ENCODE data around the gene B3GAT3. TPM values are rescaled to one million over a fixed set of nuclear protein-coding genes. Genes with fewer than 3 reads are reported as not detected.
A peak's percentile ranks its signal among the peaks of the same experiment; 100 is the strongest.
"Not testable (repeated sequence)": the region's sequence is repeated elsewhere in the genome, so short reads cannot be mapped to it uniquely, and the experiment has no call there.

B3GAT3 gene
- polyA plus RNA-seq, 5 donors, result 17.4 to 39.9 (median 26.4) TPM

DNA sequence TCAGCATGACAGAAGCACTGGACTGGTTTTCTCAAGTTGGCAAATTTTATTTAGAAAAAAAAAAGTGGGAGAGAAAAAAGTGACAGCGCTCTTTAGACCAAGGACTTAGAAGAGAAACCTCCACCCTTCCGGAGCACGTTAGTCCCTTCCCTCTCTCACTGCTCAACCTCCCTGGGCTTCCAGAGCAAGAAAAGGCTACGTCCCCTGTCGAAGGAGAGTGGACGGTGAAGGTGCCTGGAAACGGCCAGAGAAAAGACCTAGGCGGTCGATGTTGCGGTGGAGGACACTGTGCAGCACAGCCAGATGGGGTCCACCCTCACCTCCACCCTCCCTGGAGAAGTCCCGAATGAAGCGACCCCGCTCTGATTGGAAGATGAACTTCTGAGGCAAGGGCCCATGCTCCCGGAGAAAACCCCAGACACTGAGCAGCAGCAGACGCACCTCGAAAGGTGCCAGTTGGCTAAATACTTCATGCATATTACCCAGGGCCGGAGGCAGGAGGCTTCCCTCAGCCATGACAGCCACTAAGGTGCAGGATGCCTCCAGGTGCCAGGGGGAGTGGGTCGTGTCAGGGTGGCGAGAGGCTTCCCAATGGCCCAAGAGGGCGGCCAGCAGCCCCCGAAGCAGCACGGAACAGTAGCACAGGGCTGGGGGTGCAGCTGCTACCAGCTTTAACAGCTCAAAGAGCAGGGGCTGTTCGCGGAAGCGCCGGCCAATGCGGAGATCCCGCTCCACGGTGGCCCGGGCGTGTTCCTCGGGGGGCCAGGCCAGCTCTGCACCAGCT, 25.2 kb upstream of the B3GAT3 start:
- no peak for DNase-seq

DNA sequence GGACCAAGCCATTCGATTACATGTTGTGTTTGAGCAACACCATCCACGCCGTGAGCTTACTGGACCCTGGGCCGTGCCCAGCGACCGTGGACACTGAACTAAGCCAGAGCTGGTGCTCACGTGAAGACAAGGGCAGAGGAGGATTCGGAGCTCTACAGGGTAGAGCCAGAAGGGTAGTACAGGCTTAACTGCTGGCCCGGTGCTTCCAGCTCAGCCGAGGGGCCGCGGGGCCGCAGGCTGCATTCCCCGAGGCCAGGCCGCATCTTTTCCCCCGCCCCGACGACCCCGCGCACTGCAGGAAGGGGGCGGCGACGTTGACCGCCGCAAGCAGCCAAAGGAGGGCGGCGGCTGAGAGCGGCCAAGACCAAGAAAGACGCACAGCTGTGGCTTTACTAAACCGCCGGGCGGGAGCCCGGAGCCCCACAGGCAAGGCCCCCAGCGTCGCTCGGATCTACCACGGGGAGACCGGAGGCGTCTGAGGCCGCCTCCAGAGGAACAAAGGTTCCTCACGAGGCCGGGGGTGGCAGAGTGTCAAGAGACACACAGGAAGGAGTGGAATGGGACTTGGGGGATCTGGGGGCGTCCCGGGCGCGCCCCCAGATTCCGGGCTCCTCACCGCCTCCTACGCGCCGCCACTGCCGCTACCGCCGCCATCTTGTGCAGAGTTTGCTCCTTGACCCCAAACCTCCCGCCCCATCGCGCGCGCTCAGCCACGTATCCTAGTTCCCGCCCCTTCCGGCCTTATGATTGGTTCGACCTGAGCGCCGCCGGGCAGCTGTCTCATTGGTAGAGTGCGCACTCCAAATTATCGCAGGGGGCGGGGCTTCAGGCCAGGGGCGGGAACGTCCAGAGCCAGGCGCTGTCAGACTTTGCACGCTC, 24.4 kb upstream of the B3GAT3 start, which contains the start of gene GANAB:
Gene GANAB (minus strand): TSS at position 668 of the 879 bp plus-strand sequence. CDS start 14 bp downstream, at position 654.
- DNase-seq, result peak; percentile 97 to 98

- no peak for DNase-seq
These were observed 23.8 kb upstream of the B3GAT3 start for GRCh38 chr11:62645671-62645945.

DNA sequence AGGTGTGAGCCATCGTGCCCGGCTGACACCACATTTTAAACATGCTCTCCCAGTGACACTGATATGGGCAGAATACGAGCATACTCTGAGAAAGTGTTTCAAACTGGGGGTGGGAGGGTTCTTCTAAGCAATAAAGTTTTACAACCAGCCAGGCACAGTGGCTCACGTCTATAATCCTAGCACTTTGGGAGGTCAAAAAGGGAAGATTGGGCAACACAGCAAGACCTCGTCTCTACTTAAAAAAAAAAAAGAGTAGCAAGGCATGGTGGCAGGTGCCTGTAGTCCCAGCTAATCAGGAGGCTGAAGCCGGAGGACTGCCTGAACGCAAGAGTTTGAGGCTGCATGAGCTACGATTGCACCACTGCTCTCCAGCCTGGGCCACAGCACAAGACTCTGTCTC, 22.4 kb upstream of the B3GAT3 start:
- no peak for DNase-seq

DNA sequence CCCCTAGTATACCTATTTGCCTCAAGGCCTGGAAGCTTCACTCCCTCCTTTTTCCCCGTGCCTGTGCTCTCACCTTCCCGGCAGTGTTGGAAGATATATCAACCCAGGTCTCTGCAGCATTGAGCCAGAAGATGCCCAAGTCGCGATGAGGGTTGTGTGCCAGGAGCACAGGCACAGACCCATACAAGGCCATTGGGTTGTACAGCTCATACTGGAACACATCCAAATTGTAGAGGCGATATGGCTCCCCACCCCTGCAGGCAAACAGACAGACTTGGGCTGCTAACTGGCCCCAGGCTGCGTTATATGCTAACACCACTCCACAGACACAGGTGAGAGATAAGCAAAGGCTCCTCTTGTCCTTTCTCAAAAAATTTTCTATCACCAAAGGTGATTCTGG, 10.7 kb upstream of the B3GAT3 start:
- DNase-seq, result no peak

DNA sequence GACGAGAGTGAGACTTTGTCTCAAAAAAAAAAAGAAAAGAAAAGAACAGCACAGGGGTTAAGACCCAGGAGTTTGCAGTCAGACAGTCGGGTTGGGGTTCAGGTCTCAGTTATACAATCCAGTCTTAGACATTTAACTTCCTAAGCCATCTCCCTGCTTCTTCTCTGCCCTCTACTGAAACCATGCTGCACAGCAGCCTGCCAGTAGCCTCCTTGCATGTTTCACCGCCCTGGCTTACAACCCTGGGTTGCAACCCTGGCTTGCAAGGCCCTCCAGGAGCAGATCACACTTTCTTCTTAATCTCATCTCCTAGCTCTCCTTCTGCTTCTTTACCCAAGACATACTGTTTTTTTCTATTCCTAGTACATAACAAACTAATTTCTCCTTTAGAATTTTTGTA, 5.9 kb upstream of the B3GAT3 start:
- DNase-seq, result no peak

- no peak for DNase-seq
These were observed 797 bp upstream of the B3GAT3 start for GRCh38 chr11:62622476-62623089.

- DNase-seq, result no peak
These were observed 689 bp downstream of the B3GAT3 start for GRCh38 chr11:62621027-62621566.

DNA sequence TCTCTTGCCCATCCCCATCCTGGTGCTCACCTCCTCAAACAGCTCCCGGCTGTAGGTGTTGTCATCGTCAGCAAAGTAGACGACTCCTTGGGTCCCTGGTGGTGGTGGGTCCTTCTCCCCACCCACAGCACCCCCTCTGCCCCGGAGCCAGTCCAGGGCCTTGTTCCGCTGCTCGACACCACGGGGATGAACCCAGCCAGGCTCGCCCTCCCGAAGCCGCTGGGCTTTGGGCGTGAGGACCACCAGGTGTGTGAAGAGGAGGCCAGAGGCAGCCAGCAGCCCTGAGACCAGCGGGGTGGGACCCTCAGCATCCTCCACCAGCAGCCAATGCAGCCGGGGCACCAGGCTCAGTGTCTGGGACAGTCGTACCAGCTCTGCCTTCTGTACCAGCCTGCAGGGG, 4.8 kb downstream of the B3GAT3 start:
- DNase-seq, result not testable (repeated sequence)

- DNase-seq, result no peak
These were observed 6.3 kb downstream of the B3GAT3 start for GRCh38 chr11:62615521-62615920.

DNA sequence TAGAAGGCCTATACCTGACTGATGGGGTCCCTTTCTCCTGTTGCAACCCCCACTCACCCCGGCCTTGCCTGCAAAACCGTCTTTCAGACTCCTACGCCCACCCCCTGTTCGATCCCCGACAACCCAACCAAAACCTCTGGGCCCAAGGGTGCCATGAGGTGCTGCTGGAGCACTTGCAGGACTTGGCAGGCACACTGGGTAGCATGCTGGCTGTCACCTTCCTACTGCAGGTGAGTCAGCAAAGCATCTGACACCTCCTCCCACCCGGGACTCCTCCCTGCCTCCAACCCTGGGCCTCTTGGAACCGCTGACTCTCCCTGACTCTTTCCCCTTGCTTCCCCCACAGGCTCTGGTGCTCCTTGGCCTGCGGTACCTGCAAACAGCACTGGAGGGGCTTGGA, 7.5 kb downstream of the B3GAT3 start:
- no peak for DNase-seq

DNA sequence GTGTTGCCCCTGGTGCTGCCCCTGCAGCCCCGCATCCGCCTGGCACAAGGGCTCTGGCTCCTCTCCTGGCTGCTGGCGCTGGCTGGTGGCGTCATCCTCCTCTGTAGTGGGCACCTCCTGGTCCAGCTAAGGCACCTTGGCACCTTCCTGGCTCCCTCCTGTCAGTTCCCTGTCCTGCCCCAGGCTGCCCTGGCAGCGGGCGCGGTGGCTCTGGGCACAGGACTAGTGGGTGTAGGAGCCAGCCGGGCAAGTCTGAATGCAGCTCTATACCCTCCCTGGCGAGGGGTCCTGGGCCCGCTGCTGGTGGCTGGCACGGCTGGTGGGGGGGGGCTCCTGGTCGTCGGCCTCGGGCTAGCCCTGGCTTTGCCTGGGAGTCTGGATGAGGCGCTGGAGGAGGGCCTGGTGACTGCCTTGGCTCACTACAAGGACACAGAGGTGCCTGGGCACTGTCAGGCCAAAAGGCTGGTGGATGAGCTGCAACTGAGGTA, 8.5 kb downstream of the B3GAT3 start:
- no peak for DNase-seq

DNA sequence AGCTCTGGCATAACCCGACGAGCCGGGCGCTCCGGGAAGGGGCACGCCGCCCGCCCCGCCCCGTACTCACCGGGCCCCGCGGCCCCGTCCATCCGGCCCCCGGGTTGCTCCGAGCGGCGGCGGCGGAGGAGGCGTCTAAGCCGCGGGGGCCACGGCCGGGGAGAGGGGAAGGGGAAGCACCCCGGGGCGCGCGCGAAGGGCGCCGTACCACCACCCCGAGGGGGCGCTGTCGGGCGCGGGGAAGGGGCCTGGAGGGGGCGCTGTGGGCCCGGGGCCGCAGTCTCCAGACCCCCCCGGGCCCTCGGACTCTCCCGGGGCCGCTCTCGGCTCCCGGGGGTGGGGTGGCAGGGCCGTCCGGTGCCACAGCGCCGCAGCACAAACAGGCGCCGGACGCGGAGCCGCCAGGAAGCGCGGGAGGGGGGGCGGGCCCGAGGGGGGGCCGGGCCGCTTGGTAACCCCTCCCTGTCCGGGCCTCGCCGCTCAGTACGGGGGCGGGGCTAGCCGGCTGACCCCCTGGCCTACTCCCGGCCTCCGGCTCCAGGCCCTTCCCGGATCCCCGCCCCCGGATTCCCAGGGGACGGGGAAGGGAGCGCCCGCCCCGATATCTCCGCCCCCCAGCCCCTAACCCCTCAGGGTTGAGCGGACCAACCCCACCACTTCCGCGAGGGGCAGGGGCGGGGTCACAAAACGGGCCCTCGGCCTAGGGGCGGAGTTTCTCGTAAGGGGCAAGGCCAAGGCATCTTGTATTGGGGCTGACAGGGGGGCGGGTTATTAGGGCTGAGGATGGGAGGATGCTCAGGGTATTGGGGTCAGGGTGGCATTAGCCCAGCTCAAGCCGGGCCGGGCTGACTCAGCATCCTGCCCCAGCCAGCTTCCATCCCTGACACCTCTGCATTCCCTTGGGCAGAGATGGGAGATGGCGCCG, 9.2 kb downstream of the B3GAT3 start, which contains the start of the genes EML3 and ROM1:
Gene EML3 (minus strand): TSS at position 410 of the 925 bp plus-strand sequence. CDS start 318 bp downstream, at position 92.
Gene ROM1 (plus strand): TSS at position 892 of the 925 bp plus-strand sequence. CDS start 25 bp downstream, at position 917.
- DNase-seq, result peak; percentile 84 to 88

GRCh38 chr11:62611705-62612365, 10.0 kb downstream of the B3GAT3 start:
- peak; percentile 62 to 71 for DNase-seq

DNA sequence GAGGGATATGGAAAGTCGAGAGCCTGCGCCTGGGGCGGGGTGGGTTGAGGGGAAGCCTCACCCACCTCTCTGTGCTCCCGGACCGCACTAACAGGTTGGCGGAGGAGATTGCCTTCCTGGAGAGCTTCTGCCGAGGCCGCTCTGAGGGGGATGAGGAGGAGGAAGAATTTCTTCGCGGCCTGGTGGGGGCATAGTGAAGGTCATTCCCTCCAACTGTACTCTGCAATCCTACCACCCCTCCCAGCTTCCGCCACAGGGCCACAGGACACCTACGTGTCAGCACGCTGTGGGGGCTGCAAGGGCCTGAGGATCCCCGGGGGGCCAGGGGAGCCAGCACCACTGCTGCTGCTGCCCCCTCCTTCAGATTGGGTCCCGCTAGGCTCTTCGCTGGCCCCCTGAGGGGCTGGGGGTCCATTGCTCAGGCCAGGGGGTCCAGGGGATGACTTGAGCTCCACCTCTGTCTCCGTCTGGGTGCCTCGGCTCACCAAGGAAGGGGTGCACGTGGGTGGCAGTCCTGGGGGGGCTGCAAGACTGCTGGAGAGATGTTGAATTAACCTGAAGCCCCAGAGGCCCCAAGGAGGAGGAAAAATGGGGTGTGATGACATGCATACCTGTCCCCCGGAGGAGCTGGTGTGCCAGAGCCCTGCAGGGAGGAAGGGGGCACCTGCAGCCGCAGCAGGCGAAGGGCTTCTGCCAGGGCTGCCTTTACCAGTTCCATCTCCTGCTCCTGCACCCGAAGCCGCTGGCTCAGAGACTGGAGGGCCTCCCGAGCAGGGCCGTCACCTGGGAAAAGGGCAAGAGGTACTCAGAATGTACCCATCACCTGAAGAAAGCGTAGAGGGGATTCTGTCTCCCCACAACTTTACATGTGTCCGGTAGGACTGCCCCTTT, 10.7 kb downstream of the B3GAT3 start:
- no peak for DNase-seq

GRCh38 chr11:62610403-62610802, 11.4 kb downstream of the B3GAT3 start:
- DNase-seq, result no peak

- no peak for DNase-seq
These were observed 13.0 kb downstream of the B3GAT3 start for GRCh38 chr11:62608776-62609175.

DNA sequence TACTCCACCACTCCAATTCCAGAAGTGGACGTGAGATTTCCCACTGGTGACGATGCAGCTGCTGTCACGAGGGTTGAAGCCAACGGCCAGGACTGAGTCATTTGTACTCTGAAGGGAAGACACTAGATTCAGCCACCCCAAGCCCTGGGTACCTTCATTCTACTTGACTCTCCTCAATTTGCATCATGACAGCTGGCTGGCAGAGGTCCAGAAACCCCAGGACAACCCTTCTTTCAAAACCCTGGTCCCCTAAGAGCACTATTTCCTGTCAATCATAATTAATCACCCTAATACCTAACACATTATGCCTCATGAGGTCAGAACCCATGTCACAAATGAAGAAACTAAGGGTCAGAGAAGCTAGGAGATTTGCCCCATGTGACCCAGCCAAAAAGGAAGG, 14.1 kb downstream of the B3GAT3 start:
- DNase-seq, result no peak

- DNase-seq, result no peak
These were observed 15.9 kb downstream of the B3GAT3 start for GRCh38 chr11:62605902-62606301.

Data from right lung (tissue), 5 donors.